Measurements from ENCODE around the gene GMPPA. TPM values are rescaled to one million over a fixed set of nuclear protein-coding genes. Genes with fewer than 3 reads are reported as not detected.

Gene GMPPA
- total and polyA plus RNA-seq, 3 donors from 2014 or later = 19.6 to 28.3 (median 24.6) TPM

DNA sequence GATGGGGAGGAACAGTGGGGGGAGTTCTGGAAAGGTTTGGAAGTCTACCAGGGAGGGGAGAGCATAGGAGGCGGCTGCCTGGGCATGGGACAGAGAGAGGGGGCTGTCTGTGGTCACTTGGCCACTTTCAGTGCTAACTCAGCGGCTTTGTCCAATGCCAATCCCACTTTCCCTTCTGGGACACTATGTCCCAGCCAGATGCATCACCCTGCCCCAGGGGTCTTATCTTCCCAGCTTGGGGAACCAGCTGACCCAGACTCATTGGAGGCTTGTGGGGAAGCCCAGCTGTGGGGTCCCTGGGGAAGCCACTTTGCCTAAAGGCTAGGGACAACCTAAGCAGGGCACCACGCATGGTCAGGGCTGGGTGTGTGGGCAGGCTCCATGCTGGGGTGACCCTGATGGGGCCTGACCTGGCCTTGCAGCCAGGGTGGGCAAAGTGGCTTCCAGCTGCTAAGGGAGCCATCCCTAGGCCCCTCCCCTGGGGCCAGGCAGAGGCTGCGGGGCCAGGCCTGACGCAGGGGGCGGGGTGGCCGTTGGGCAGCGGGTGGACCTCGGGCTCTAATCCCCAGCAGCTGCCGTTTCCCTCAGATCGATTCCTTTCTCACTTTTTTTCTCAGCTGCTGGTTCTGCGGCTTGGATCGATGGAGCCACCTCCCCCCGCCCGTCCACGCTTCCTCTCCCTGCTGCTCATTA is 14.0 kb downstream of the GMPPA start:
- Histone ChIP-seq H3K9me3 (no peaks in the 10 kb centered on the region), H3K36me3 (ENCODE audit: low read depth, missing control alignments) (no peaks in the 10 kb centered on the region), H3K4me1 (peaks cover 20% of the 10 kb centered on the region), H3K27ac (no peak overlapping the region), H3K27me3 (no peaks in the 10 kb centered on the region), H3K4me3 (no peak overlapping the region)
- intact Hi-C loops (cut with DNase I; ENCODE audit: low total_unique reads) = no loop called here
- DNase-seq = no peak
- WGBS, 2 donors = 51 to 73% methylated on average over 15 to 16 of the region's 16 CpGs
- no peak for TF ChIP-seq POLR2A (IDR thresholded peaks at IDR 0.05)
- TF ChIP-seq CTCF (IDR thresholded peaks at IDR 0.05) = no peak

GRCh38 chr2:219513787-219514186 is 15.1 kb downstream of the GMPPA start:
- no peak overlapping the region for H3K27ac ChIP-seq
- peaks cover 16% of the 10 kb centered on the region for H3K4me1 ChIP-seq
- H3K4me3 ChIP-seq = no peak overlapping the region
- no peaks in the 10 kb centered on the region for H3K36me3 ChIP-seq (ENCODE audit: low read depth, missing control alignments)
- no peaks in the 10 kb centered on the region for H3K27me3 ChIP-seq
- no peaks in the 10 kb centered on the region for H3K9me3 ChIP-seq
- 48 to 68% methylated on average over 3 to 4 of the region's 4 CpGs for WGBS, 2 donors
- no peak for DNase-seq
- intact Hi-C loops (cut with DNase I; ENCODE audit: low total_unique reads) = no loop called here
- TF ChIP-seq POLR2A (IDR thresholded peaks at IDR 0.05) (no peak), CTCF (IDR thresholded peaks at IDR 0.05) (no peak)

DNA sequence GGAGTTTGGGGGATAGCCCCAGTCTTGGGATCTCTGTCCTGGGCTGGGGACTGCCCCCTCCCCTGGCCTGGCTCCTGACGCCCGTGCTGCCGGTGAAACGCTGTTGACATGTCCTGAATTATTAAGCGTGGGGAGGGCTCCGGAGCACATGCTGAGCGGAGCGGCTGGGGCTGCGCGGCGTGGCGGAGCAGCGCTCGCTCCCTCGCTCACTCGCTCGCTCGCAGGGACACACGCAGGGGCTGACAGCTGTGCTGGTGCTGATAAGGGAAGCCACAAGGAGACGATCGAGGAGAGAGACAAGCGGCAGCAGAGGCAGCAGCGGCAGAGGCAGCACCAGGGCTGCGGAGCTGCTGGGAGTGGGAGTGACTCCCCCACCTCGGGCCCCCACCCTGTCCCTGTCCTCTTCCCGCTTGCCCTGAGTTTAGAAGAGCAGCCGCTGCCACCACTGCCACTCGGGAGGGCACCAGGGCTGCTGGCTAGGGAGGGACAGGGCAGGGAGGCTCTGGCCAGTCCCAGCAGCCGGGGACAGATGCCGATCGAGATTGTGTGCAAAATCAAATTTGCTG is 15.6 kb downstream of the GMPPA start, which contains the start of gene ASIC4:
TSS of gene ASIC4 (plus strand) at position 287 of the 566 bp plus-strand sequence. CDS start at position 530, 243 bp downstream.
- intact Hi-C loops (cut with DNase I; ENCODE audit: low total_unique reads) = no loop called here
- H3K36me3 ChIP-seq (ENCODE audit: low read depth, missing control alignments) = no peaks in the 10 kb centered on the region
- H3K9me3 ChIP-seq = no peaks in the 10 kb centered on the region
- TF ChIP-seq CTCF (IDR thresholded peaks at IDR 0.05) = no peak
- no peak for TF ChIP-seq POLR2A (IDR thresholded peaks at IDR 0.05)
- no peak within 1 kb of the TSS for H3K4me3 ChIP-seq
- H3K27me3 ChIP-seq = no peaks in the 10 kb centered on the region
- DNase-seq = no peak
- 33 to 47% methylated on average over 8 to 31 of the region's 31 CpGs for WGBS, 2 donors
- H3K4me1 ChIP-seq = peaks cover 12% of the 10 kb centered on the region
- no peak within 1 kb of the TSS for H3K27ac ChIP-seq

- no peak overlapping the region for H3K27ac ChIP-seq
- no peaks in the 10 kb centered on the region for H3K36me3 ChIP-seq (ENCODE audit: low read depth, missing control alignments)
- intact Hi-C loops (cut with DNase I; ENCODE audit: low total_unique reads) = no loop called here
- H3K27me3 ChIP-seq = no peaks in the 10 kb centered on the region
- no peak for DNase-seq
- H3K9me3 ChIP-seq = no peaks in the 10 kb centered on the region
- no peak overlapping the region for H3K4me3 ChIP-seq
- 91% methylated on average over 8 to 21 of the region's 21 CpGs for whole genome bisulfite sequencing, 2 donors
- no peak for TF ChIP-seq CTCF (IDR thresholded peaks at IDR 0.05)
- peaks cover 8% of the 10 kb centered on the region for H3K4me1 ChIP-seq
Observed at GRCh38 chr2:219514836-219515235, 16.1 kb downstream of the GMPPA start.
